Hepatocyte (in vitro differentiated cells): ENCODE data around the gene SETD4.

Experiments
- CTCF ChIP-seq: fragments of 200-600 bp; sonication (generic); IDR thresholded peaks from 2 replicates; pipeline ENCODE4 v1.5.1; 2016; ENCODE audit warnings: antibody characterized with exemption, mild to moderate bottlenecking; ENCODE audit not compliant: poor library complexity
- EZH2 ChIP-seq: fragments of 200-600 bp; sonication (generic); IDR thresholded peaks from 2 replicates; pipeline ENCODE4 v1.6.1; 2016; ENCODE audit warnings: antibody characterized with exemption, mild to moderate bottlenecking, borderline replicate concordance
- EZH2phosphoT487 ChIP-seq: fragments of 200-600 bp; sonication (generic); IDR thresholded peaks from one replicate; pipeline ENCODE4 v1.6.1; 2018; ENCODE audit warnings: antibody characterized with exemption, mild to moderate bottlenecking, low read depth, moderate library complexity; ENCODE audit not compliant: unreplicated experiment, severe bottlenecking

- TF ChIP-seq CTCF, result no peak
- TF ChIP-seq EZH2, result no peak
- TF ChIP-seq EZH2phosphoT487, result no peak
Observed at GRCh38 chr21:36053715-36054062, 6.6 kb downstream of the SETD4 start.
